22Rv1 (cell line): ENCODE measurements around the gene CCL25.

Source experiments
- H3K27ac ChIP-seq: fragments of 450-650 bp; 2 replicates; pipeline ENCODE4 v1.5.1; 2017
- CTCF ChIP-seq: fragments of 450-650 bp; IDR thresholded peaks from 2 replicates; pipeline ENCODE4 v1.5.1; 2017; ENCODE audit warnings: mild to moderate bottlenecking
- ZFX ChIP-seq: fragments of 450-650 bp; IDR thresholded peaks from 2 replicates; pipeline ENCODE4 v1.6.1; 2017; ENCODE audit warnings: antibody characterized with exemption, borderline replicate concordance

Gene CCL25

GRCh38 chr19:8050274-8051096, 2.1 kb upstream of the CCL25 start:
- TF ChIP-seq ZFX: no peak
- no peak; the same call in 1 of the 2 replicates for TF ChIP-seq CTCF
- no peak overlapping the region for H3K27ac ChIP-seq

GRCh38 chr19:8054169-8054568, 1.6 kb downstream of the CCL25 start:
- TF ChIP-seq CTCF: no peak
- no peak for TF ChIP-seq ZFX
- no peak overlapping the region for H3K27ac ChIP-seq

GRCh38 chr19:8056533-8056932, 4.0 kb downstream of the CCL25 start:
- no peak for TF ChIP-seq CTCF
- no peak for TF ChIP-seq ZFX
- H3K27ac ChIP-seq: no peak overlapping the region

GRCh38 chr19:8057545-8058270, 5.1 kb downstream of the CCL25 start:
- H3K27ac ChIP-seq: no peak overlapping the region
- TF ChIP-seq CTCF (no peak), ZFX (no peak)

- no peak overlapping the region for H3K27ac ChIP-seq
- TF ChIP-seq ZFX (no peak), CTCF (no peak)
Observed at GRCh38 chr19:8064911-8065874, 12.6 kb downstream of the CCL25 start.

GRCh38 chr19:8065875-8066261, 13.3 kb downstream of the CCL25 start:
- TF ChIP-seq CTCF: no peak
- no peak for TF ChIP-seq ZFX
- no peak overlapping the region for H3K27ac ChIP-seq
